IMR-90 (cell line): Measurements from ENCODE around the gene LARP4B. TPM values are rescaled to one million over a fixed set of nuclear protein-coding genes. Genes with fewer than 3 reads are reported as not detected.

ENCODE experiments used
- ATAC-seq: fragments of 200-7000 bp; cut with Tn5 transposase; 2 replicates; pipeline ENCODE4 v1.9.1; 2020; ENCODE audit warnings: low read depth, mild to moderate bottlenecking, moderate library complexity
- BruUV-seq: library from RNA; stranded (reverse); fragments of 400-500 nt; replicated peaks from 2 replicates; lab custom pipeline; 2021; lab: Mats Ljungman, UMichigan
- CTCF ChIA-PET: fragments of 300-600 bp; formaldehyde crosslinking; extraction: SDS; loops from one replicate; lab custom pipeline; 2021; ENCODE audit warnings: antibody characterized with exemption; lab: Yijun Ruan, JAX
- POLR2A ChIA-PET: fragments of 300-600 bp; sonication (Branson Sonifier 250); formaldehyde crosslinking; loops from one replicate; lab custom pipeline; 2022; ENCODE audit warnings: antibody characterized with exemption; ENCODE audit not compliant: unreplicated experiment; lab: Charles Lee
- DNase-seq: peaks from one replicate; pipeline ENCODE4 v3.0.0; 2013
- H2AFZ ChIP-seq: replicated peaks from 2 replicates; pipeline ENCODE3; 2013; ENCODE audit warnings: low read length, mild to moderate bottlenecking; ENCODE audit not compliant: poor library complexity
- H2AK5ac ChIP-seq: 2 replicates; pipeline ENCODE4 v1.6.1; 2013; ENCODE audit warnings: low read depth, low read length, inconsistent platforms
- H2AK9ac ChIP-seq: replicated peaks from 2 replicates; pipeline ENCODE3; 2013; ENCODE audit warnings: mild to moderate bottlenecking, low read depth, low read length, moderate library complexity; ENCODE audit not compliant: poor library complexity
- H2BK120ac ChIP-seq: 2 replicates; pipeline ENCODE4 v1.6.1; 2013; ENCODE audit warnings: low read depth, low read length, inconsistent platforms
- H2BK15ac ChIP-seq: 3 replicates; pipeline ENCODE4 v1.6.1; 2013; ENCODE audit warnings: low read depth, low read length, inconsistent platforms
- H2BK20ac ChIP-seq: 2 replicates; pipeline ENCODE4 v1.6.1; 2013; ENCODE audit warnings: low read depth, mild to moderate bottlenecking, inconsistent platforms, low read length, moderate library complexity
- H2BK5ac ChIP-seq: 2 replicates; pipeline ENCODE4 v1.6.1; 2013; ENCODE audit warnings: mild to moderate bottlenecking, low read depth, low read length, inconsistent platforms; ENCODE audit not compliant: poor library complexity, severe bottlenecking
- H3K14ac ChIP-seq: replicated peaks from 2 replicates; pipeline ENCODE4 v1.6.1; 2013; ENCODE audit warnings: low read depth, low read length, inconsistent platforms
- H3K18ac ChIP-seq: 2 replicates; pipeline ENCODE4 v1.6.1; 2013; ENCODE audit warnings: low read depth, low read length, control low read depth
- H3K23ac ChIP-seq: 2 replicates; pipeline ENCODE4 v1.6.1; 2013; ENCODE audit warnings: low read depth, low read length, inconsistent platforms
- H3K27ac ChIP-seq: 2 replicates; pipeline ENCODE4 v1.5.1; 2013; ENCODE audit warnings: mild to moderate bottlenecking, control low read depth, low read length; ENCODE audit not compliant: insufficient read depth
- H3K27me3 ChIP-seq: 2 replicates; pipeline ENCODE4 v1.6.1; 2013; ENCODE audit warnings: low read length; ENCODE audit not compliant: control insufficient read depth, insufficient read depth
- H3K36me3 ChIP-seq: 2 replicates; pipeline ENCODE4 v1.6.1; 2013; ENCODE audit warnings: low read length, mixed read lengths; ENCODE audit not compliant: control insufficient read depth, insufficient read depth
- H3K4ac ChIP-seq: 2 replicates; pipeline ENCODE4 v1.6.1; 2013; ENCODE audit warnings: low read depth, low read length, inconsistent platforms
- H3K4me1 ChIP-seq: 2 replicates; pipeline ENCODE4 v1.6.1; 2013; ENCODE audit warnings: low read length, mixed read lengths; ENCODE audit not compliant: control insufficient read depth, insufficient read depth
- H3K4me2 ChIP-seq: 2 replicates; pipeline ENCODE4 v1.6.1; 2013; ENCODE audit warnings: low read depth, mild to moderate bottlenecking, control low read depth, low read length, moderate library complexity
- H3K4me3 ChIP-seq: 2 replicates; pipeline ENCODE4 v1.5.1; 2013; ENCODE audit warnings: low read depth, mild to moderate bottlenecking, control low read depth, low read length, moderate library complexity; ENCODE audit not compliant: insufficient read depth
- H3K56ac ChIP-seq: 2 replicates; pipeline ENCODE4 v1.6.1; 2013; ENCODE audit warnings: low read length, inconsistent platforms; ENCODE audit not compliant: insufficient read depth; ENCODE audit errors: extremely low read depth
- H3K79me1 ChIP-seq, 2 experiments: 2 replicates each; pipeline ENCODE4 v1.6.1; 2013; ENCODE audit warnings: low read length in 2 of 2, inconsistent platforms in 1 of 2, low read depth in 1 of 2
- H3K9ac ChIP-seq: 2 replicates; pipeline ENCODE4 v1.6.1; 2013; ENCODE audit warnings: low read depth, low read length, control low read depth
- H3K9me1 ChIP-seq: 2 replicates; pipeline ENCODE4 v1.6.1; 2013; ENCODE audit warnings: low read length, inconsistent platforms; ENCODE audit not compliant: insufficient read depth
- H3K9me3 ChIP-seq: 2 replicates; pipeline ENCODE4 v1.6.1; 2013; ENCODE audit warnings: low read length; ENCODE audit not compliant: control insufficient read depth, insufficient read depth
- H4K20me1 ChIP-seq: 2 replicates; pipeline ENCODE4 v1.6.1; 2013; ENCODE audit warnings: low read length, inconsistent platforms; ENCODE audit not compliant: insufficient read depth
- H4K5ac ChIP-seq: 2 replicates; pipeline ENCODE4 v1.6.1; 2013; ENCODE audit warnings: mild to moderate bottlenecking, low read depth, low read length, control low read depth
- H4K8ac ChIP-seq, 2 experiments: 2 replicates each; pipeline ENCODE4 v1.6.1; 2013; ENCODE audit warnings: low read depth in 2 of 2, low read length in 2 of 2, control low read depth in 1 of 2, inconsistent platforms in 1 of 2
- H4K91ac ChIP-seq: 2 replicates; pipeline ENCODE4 v1.6.1; 2013; ENCODE audit warnings: low read depth, low read length, inconsistent platforms; ENCODE audit not compliant: insufficient read depth
- RCOR1 ChIP-seq: IDR thresholded peaks from 2 replicates; pipeline ENCODE4 v1.6.1; 2012; ENCODE audit warnings: mild to moderate bottlenecking, low read length, improper control_type of control experiment; ENCODE audit not compliant: insufficient replicate concordance
- WGBS, 2 experiments: methylation state at CpG; one replicate each; pipeline versions ENCODE4 v1.1.5 to v1.1.7; 2013; ENCODE audit warnings: missing lambda C conversion rate in 2 of 2; ENCODE audit not compliant: insufficient read length in 1 of 2; ENCODE audit errors: extremely low coverage in 2 of 2; 5-methylcytosine and 5-hydroxymethylcytosine counted together
- dilution Hi-C: fragments of 300-500 bp; cut with HindIII; formaldehyde crosslinking; loops from one replicate; pipeline ENCODE4 v1.14.3; 2018; ENCODE audit warnings: low sequenced_read_pairs; ENCODE audit not compliant: unreplicated experiment
- in situ Hi-C: fragments of 300-500 bp; cut with MboI; formaldehyde crosslinking; loops from 3 replicates; pipeline ENCODE4 v1.14.3; 2019; ENCODE audit warnings: low sequenced_read_pairs, inconsistent platforms, mixed read lengths
- intact Hi-C: fragments of 100-400 bp; cut with micrococcal nuclease; formaldehyde crosslinking; loops from 2 replicates; pipeline ENCODE4 v1.10.0; 2022
- polyA plus RNA-seq, 3 experiments: library from polyadenylated mRNA; depleted of rRNA; stranded (reverse); fragments of >200 nt; gene quantifications; 2 replicates each; pipeline ENCODE4 v1.2.3, GENCODE V29; 2012; ENCODE audit warnings: low replicate concordance in 1 of 3
- total RNA-seq: library from RNA; depleted of rRNA; stranded (reverse); fragments of >200 nt; gene quantifications from 2 replicates; pipeline ENCODE4 v1.2.3, GENCODE V29; 2012

The LARP4B gene
- total and polyA plus RNA-seq, 2 of the 4 experiments (the other 2 are of a cell fraction), result 24.3 to 25.5 TPM

- Histone ChIP-seq H3K9me1 (peaks cover 41% of the 10 kb centered on the region), H2BK120ac (no peak overlapping the region), H2AK9ac (no peak overlapping the region), H4K20me1 (peaks cover 31% of the 10 kb centered on the region), H4K91ac (no peak overlapping the region), H3K4me1 (peaks cover 10% of the 10 kb centered on the region), H3K4me3 (no peak overlapping the region), H3K9me3 (no peaks in the 10 kb centered on the region), H4K8ac (no peak overlapping the region), H2BK20ac (no peak overlapping the region), H2BK15ac (no peak overlapping the region), H4K5ac (no peak overlapping the region), H3K56ac (no peak overlapping the region), H3K4ac (no peak overlapping the region), H2AK5ac (no peak overlapping the region), H2AFZ (no peak overlapping the region), H3K9ac (no peak overlapping the region), H3K36me3 (peaks cover 78% of the 10 kb centered on the region), H3K27ac (no peak overlapping the region), H2BK5ac (no peak overlapping the region), H3K18ac (no peak overlapping the region), H3K14ac (no peak overlapping the region), H3K79me1 (peaks cover 34 to 85% of the 10 kb centered on the region in 2 experiments; a peak in 3 of 4 replicates), H3K23ac (no peak overlapping the region), H3K4me2 (no peak overlapping the region), H3K27me3 (no peaks in the 10 kb centered on the region)
- no peak for ATAC-seq
- dilution Hi-C loops (no loop called here), in situ Hi-C loops (no loop called here), intact Hi-C loops (no loop called here)
- POLR2A ChIA-PET, result no interaction called here
- TF ChIP-seq RCOR1, result no peak
- DNase-seq, result no peak
- CTCF ChIA-PET, result interaction anchor here (0.5 kb wide), 1 partner anchor 65 kb away, joined by 6 read pairs; no protein-coding TSS in a partner anchor
- 100% methylated on average over 1 of the region's 9 CpGs; no CpG with 5 or more reads in 1 of the 2 experiments for WGBS, 2 experiments
- BruUV-seq, result no TSS peak
These were observed 112.8 kb downstream of the LARP4B start for GRCh38 chr10:818526-819220.
